Neural progenitor cell (in vitro differentiated cells): ENCODE results near the gene EID1.

ENCODE experiments used
- EZH2 ChIP-seq: fragments of 200-600 bp; sonication (generic); IDR thresholded peaks from 2 replicates; pipeline ENCODE4 v1.6.1; 2017; ENCODE audit warnings: antibody characterized with exemption, mild to moderate bottlenecking, moderate library complexity
- TF ChIP-seq, protein P1 (sequence below): fragments of 200-600 bp; sonication (generic); IDR thresholded peaks from 2 replicates; pipeline ENCODE4 v1.5.1; 2017; ENCODE audit warnings: antibody characterized with exemption, mild to moderate bottlenecking

DNA sequence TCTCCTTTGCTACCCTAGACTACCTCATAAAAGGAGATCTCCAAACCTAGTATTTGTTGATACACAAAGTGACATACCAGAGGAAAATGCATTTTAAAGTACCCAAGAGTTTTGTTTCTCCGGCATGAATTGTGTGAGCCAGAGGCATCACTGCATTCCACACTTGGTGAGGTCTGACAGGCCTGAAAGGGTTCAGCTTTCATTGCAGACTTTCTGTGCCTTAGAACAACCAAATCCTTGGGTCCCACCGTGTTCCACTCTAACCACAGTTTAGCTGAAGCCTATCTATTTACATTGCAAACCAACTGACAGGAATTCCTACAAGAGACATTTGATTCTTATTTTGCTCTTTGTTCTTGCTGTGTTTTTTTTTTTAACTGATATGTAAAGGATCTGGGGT is 21.0 kb upstream of the EID1 start:
- no peak for TF ChIP-seq EZH2
- TF ChIP-seq, protein P1, sequence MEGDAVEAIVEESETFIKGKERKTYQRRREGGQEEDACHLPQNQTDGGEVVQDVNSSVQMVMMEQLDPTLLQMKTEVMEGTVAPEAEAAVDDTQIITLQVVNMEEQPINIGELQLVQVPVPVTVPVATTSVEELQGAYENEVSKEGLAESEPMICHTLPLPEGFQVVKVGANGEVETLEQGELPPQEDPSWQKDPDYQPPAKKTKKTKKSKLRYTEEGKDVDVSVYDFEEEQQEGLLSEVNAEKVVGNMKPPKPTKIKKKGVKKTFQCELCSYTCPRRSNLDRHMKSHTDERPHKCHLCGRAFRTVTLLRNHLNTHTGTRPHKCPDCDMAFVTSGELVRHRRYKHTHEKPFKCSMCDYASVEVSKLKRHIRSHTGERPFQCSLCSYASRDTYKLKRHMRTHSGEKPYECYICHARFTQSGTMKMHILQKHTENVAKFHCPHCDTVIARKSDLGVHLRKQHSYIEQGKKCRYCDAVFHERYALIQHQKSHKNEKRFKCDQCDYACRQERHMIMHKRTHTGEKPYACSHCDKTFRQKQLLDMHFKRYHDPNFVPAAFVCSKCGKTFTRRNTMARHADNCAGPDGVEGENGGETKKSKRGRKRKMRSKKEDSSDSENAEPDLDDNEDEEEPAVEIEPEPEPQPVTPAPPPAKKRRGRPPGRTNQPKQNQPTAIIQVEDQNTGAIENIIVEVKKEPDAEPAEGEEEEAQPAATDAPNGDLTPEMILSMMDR: no peak
